A172 (cell line): ENCODE measurements around the gene AGPAT4. TPM values are rescaled to one million over a fixed set of nuclear protein-coding genes. Genes with fewer than 3 reads are reported as not detected.
"Not testable (repeated sequence)": the region's sequence is repeated elsewhere in the genome, so short reads cannot be mapped to it uniquely, and the experiment has no call there.

ENCODE experiments used
- DNase-seq: peaks from one replicate; pipeline ENCODE4 v3.0.0-alpha.2; 2015; ENCODE audit warnings: low spot score
- total RNA-seq: library from RNA; depleted of rRNA; stranded (reverse); fragments of >200 nt; shearing (Covaris generic); gene quantifications from 2 replicates; pipeline ENCODE4 v1.2.3, GENCODE V29; 2014

AGPAT4 gene
- total RNA-seq, 1 experiment from 2014 or later: 4.4 TPM

GRCh38 chr6:161200610-161201370 lies 73.1 kb downstream of the AGPAT4 start:
- DNase-seq: no peak

- DNase-seq: no peak
Measured at GRCh38 chr6:161199850-161200249, 74.0 kb downstream of the AGPAT4 start.

DNA sequence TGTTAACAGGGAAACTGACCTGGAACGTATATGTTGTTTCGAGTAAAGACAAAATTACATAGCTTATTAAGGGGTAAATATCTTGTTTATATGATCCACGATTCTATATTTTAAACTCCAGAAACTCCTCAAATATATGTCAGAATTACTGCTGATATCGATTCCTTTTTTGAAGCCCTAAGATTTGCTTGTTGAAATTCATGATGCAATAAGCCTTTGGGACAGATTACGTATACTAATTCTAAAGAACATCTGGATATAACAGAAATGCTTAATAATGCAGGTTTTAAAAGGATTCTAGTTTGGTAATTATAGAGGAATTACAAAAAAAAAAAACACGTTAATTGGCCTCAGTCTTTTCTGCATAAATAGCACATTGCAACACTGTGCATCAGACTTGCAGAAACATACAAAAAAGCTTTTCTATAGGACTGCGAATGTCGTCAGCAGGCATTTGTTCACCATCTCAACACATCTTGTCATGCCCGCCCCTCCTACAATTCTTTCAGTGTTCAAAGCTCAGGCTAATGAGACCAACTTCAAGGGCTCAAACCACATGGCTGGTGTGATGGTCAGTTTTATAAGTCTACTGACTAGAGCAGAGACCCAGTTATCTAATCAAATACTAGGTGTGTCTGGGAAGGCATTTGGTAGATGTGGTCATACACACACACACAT lies 74.9 kb downstream of the AGPAT4 start:
- DNase-seq: no peak

- DNase-seq: no peak
Measured at GRCh38 chr6:161198176-161198575, 75.7 kb downstream of the AGPAT4 start.

GRCh38 chr6:161195386-161195785 lies 78.5 kb downstream of the AGPAT4 start:
- DNase-seq: no peak

DNA sequence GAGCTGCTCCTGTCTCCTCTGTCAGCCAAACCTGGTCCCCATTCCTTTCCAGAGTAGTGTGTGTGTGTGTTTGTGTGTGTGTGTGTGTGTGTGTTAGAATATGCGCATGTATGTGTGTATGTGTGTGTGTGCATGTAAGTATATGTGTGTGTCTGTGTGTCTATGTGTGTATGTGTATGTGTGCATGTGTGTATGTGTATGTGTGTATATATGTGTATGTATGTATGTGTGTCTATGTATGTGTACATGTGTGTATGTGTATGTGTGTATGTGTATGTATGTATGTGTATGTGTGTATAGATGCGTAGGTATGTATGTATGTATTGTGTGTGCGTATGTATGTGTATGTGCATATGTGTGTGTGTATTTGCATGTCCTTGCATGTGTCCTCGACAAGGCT lies 79.5 kb downstream of the AGPAT4 start:
- DNase-seq: no peak

DNA sequence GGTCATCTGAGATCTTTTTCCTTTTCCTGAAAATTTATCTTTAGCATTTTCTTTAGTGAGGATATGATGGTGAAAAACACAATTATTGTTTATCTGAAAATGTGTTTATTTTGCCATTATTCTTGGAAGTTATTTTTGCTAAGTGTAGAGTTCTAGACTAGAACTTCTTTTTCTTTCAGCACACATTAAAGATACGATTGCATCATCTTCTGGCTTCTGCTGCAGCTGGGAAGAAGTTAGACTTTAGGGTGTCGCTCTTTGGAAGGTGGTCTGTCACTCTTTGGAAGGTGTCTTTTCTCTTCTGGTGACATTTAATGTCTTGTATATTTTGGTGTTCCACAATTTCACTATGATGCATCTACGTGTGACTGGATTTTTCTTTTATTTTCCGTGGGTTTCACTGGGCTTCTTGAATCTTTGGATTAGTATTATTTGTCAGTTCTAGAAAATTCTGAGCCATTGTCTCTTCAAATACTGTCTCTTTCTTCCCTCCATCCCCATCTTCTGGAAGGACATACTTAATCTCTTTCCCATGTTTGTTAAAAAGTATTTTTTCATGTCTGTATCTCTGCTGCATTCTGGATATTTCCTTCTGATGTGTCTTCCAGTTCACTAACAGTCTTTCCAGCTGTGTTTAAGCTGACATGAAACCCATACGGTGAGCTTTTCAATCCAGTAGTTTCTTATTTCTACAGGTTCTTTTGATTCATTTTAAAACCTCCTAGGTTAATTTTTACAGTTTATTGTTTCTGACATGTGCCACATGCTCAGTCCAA lies 81.0 kb downstream of the AGPAT4 start:
- DNase-seq: no peak

DNA sequence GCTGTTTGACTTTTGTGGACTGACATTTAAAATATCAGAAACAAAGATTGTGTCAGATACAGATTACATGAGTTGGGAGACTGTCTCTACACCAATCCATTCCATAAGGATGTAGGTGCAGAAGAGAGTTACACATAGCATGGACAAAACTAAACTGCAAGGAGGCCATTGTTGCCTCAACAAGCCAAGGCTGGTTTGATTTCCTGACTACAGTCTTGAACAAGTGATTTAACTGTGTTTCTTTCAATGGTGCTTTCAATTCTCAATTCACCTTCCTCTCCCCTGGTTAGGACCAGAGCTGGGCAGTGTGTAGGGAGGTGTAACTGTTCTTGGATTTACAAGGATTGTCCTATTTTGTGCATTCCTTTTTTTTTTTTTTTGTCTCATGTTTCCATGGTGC lies 82.2 kb downstream of the AGPAT4 start:
- no peak for DNase-seq

DNA sequence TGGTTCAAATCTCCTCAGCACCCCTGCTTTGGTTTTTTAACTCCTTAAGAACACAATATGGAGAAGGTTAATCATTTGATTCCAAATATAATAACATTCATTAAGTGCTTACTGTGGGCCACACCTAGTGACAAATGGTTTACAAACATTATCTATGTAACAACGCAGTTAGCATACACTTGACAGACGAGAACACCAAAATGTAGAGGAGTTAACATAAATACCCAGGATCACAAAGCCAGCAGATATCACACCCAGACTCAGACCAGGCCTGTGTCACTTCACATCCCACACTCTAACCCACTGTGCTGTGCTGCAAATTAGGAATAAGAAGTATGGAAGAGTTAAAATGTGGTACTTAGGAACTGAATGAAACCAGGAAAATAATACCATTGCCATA lies 82.9 kb downstream of the AGPAT4 start:
- no peak for DNase-seq

DNA sequence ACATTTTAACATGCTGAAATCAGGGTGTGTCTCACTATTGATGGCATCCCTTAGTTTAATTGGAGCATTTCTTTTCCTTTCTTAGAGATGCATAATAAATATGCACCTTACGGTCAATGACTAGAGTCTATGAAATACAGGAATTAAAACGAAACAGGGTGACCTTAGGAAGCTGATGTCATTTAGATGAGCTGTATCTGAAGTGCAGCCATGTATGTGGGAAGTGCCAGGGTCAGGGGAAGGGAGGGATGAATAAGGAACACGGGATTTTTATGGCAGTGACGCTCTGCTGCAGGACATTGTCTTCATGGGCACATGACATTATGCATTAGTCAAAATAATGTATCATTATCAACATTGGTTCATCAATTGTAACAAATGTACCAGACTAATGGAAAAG lies 84.0 kb downstream of the AGPAT4 start:
- no peak for DNase-seq

DNA sequence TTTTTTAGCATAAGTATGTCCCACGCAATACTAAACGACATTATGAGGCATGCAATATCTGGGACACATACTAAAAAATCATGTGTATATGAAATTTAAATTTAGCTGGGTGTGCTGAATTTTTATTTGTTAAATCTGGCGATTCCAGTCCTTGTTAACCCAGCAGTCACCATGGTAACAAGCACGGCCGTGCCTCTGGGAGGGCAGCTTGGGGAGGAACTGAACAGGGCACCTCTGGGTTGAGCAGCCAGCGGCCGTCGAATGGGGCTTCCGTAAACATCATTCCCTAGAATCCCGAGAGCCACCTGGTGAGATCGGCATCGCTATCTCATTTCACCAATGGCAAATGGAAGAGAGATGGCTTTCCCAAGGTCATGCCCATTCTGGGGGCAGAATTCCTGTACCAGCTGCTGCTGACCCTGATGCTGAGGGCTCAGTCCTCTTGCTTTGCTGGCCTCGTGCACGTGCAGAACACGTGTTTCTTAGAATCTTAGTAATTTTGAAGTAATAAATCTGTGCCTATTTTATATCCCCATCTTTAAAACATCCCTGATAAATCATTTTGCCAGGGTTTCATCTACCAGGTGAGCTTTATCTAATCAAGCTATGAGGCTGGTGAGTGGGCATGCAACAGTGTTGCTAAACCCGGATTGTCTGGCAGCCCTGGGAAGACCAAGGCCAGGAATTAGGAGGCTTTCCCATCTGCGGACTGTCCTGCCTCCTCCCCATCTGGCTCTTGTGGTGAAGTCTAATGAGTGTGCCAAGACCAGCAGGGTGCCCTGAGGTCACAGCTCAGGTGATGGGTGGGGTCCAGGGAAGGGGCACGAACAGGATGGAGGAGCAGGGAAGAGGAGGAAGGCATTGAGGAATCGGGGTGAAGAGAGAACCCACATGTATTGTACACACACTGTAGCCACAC lies 85.1 kb downstream of the AGPAT4 start:
- DNase-seq: peak; percentile 7

DNA sequence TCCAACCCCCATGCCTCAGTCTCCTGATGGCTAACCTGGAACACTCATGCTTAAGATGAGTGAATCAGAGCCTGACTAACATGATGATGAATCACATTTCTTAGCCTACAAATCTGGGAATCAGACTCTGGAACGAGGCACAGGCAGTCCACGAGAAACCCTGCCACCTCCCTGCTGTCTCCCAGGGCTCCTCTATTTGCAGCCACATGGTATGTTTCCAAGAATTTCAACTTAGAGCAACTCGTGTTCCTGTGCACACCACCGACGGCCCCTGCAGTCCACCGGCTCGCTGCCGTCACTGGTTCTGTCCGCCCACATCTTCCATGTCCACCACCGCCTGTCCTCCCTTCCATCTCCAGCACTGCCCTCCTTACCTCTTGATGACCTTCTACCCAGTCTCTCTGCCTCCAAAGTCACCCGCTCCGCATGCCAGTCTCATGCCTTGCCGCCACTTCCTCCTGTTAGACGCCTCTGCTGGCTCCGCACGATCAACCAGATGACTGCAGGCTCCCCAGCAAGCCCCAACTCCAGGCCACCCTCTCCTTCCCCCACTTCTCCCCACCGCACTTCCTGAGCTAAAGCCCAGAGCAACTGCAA lies 87.6 kb downstream of the AGPAT4 start:
- peak; percentile 83 for DNase-seq

- no peak for DNase-seq
Measured at GRCh38 chr6:161181121-161181520, 92.7 kb downstream of the AGPAT4 start.

GRCh38 chr6:161178155-161178554 lies 95.7 kb downstream of the AGPAT4 start:
- DNase-seq: not testable (repeated sequence)

DNA sequence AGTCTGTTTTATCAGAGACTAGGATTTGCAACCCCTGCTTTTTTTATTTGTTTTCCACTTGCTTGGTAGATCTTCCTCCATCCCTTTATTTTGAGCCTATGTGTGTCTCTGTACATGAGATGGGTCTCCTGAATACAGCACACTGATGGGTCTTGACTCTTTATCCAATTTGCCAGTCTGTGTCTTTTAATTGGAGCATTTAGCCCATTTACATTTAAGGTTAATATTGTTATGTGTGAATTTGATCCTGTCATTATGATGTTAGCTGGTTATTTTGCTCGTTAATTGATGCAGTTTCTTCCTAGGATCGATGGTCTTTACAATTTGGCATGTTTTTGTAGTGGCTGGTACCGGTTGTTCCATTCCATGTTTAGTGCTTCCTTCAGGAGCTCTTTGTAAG lies 97.4 kb downstream of the AGPAT4 start:
- not testable (repeated sequence) for DNase-seq

GRCh38 chr6:161172769-161173168 lies 101.1 kb downstream of the AGPAT4 start:
- DNase-seq: not testable (repeated sequence)

GRCh38 chr6:161171207-161171606 lies 102.7 kb downstream of the AGPAT4 start:
- DNase-seq: no peak

GRCh38 chr6:161169696-161170095 lies 104.2 kb downstream of the AGPAT4 start:
- DNase-seq: peak; percentile 63

DNA sequence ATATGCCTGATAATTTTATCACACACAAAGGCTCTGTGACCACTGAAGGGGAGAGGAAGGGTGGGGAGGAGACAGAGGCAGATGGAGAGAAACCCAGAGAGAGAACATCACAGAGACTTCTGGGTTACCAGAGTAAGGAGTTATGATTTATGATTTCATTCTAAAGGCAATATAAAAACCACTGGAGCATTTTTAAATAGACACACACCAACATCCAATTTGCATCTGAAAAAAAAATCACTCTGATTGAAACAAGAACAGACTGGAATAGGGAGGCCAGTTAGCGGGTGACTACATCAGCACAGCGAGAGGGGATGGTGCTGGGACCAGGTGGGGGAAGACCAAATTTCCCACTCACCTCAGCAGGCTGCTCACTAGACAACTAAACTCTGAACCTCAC lies 104.8 kb downstream of the AGPAT4 start:
- no peak for DNase-seq

- peak; percentile 96 for DNase-seq
Measured at GRCh38 chr6:161168281-161168891, 105.5 kb downstream of the AGPAT4 start.

GRCh38 chr6:161166677-161167076 lies 107.2 kb downstream of the AGPAT4 start:
- no peak for DNase-seq
